Measurements from ENCODE around the gene MSRB1.

MSRB1 gene

DNA sequence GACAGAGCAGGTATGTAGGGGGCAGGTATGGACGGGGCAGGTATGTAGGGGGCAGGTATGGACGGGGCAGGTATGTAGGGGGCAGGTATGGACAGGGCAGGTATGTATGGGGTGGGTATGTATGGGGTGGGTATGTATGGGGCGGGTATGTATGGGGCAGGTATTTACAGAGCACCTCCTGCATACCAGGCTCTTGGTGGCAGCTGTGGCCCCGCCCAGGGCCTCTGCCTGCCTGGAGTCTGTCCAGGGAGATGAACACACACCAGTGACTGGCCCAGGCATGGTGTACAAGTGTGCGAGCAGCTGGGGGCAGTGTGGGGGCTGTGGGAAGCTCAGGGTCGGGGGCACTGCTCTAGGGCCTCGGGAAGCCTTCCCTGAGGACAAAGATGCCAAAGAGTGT lies 7.0 kb upstream of the MSRB1 start:
- TF ChIP-seq CTCF (conservative IDR thresholded peaks at IDR 0.05; ENCODE audit: low read depth) = no peak
- DNase-seq (ENCODE audit: low spot score) = no peak
- ChIA-PET CTCF (interaction anchor here (0.6 kb wide), 1 partner anchor 88 kb away, joined by 3 read pairs; no protein-coding TSS in a partner anchor), POLR2A (ENCODE audit: low non-redundant PET) (no interaction called here)
- peak overlapping the region; percentile 45 for H3K27ac ChIP-seq

- ChIA-PET CTCF (interaction anchor here (0.6 kb wide), 1 partner anchor 58 kb away, joined by 3 read pairs; no protein-coding TSS in a partner anchor), POLR2A (ENCODE audit: low non-redundant PET) (no interaction called here)
- H3K27ac ChIP-seq = no peak overlapping the region
- no peak for DNase-seq (ENCODE audit: low spot score)
- no peak for TF ChIP-seq CTCF (conservative IDR thresholded peaks at IDR 0.05; ENCODE audit: low read depth)
These were observed 6.5 kb upstream of the MSRB1 start for GRCh38 chr16:1949507-1949906.

DNA sequence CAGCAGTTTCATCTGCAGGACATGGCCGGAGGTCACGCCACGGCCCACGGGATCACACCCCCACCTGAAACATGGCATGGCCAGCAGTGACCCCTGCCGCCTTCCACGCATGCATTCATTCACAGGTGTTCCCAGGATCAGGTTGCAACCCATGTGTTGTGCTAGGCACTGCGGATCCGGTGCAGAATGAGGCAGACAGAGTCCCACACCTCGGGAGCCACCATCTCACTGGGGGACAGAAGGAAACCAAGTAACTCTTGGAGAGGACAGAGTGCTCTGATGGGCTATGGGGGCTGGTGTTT lies 4.3 kb upstream of the MSRB1 start:
- no peak for DNase-seq (ENCODE audit: low spot score)
- no peak overlapping the region for H3K27ac ChIP-seq
- POLR2A ChIA-PET (ENCODE audit: low non-redundant PET) = no interaction called here
- no peak for TF ChIP-seq CTCF (conservative IDR thresholded peaks at IDR 0.05; ENCODE audit: low read depth)
- CTCF ChIA-PET = interaction anchor here (0.6 kb wide), 1 partner anchor 268 kb away, joined by 3 read pairs; no protein-coding TSS in a partner anchor

DNA sequence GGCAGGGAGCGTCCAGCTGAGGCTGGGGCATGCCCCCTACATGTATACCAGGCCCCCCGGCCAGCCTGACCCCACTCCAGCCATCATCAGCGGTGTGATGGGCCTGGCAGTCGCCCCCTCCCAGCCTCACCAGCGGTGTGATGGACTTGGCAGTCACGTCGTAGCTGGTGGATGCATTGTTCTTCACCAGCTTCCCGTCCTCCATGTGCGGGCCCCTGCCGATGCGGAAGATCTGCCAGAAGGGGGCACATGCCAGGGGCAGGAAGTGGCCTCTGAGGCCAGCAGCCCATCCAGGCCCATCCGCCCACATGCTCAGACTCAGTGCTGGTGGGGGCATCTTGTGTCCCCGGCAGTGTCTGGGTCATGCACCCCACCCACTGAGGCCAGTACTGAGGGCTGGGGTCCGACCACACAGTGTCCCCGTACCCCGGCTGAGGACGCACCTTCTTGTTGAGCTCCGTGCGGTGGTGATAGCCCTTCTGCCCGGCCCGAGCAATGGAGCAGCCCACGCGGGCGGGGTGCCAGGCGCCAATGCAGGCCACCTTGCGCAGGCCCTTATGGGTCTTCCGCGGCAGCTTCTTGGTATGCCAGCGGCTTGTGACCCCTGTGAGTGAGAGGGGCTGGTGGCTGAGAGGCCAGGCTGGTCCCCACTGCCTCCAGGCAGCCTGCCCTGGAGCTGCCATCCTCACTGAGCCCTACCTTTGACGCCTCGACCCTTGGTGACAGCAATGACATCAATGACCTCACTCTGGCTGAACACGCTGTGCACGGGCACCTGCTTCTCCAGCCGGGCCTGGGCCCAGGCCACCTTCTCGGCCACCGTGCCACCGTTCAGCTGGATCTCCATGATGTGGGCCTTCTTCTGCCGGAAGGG lies 3.7 kb upstream of the MSRB1 start:
- ChIA-PET POLR2A (ENCODE audit: low non-redundant PET) (no interaction called here), CTCF (interaction anchor here (0.5 to 0.6 kb wide), 2 partner anchors 50 to 269 kb away, joined by 3 to 6 read pairs; no protein-coding TSS in a partner anchor)
- no peak overlapping the region for H3K27ac ChIP-seq
- TF ChIP-seq CTCF (conservative IDR thresholded peaks at IDR 0.05; ENCODE audit: low read depth) = no peak
- no peak for DNase-seq (ENCODE audit: low spot score)

DNA sequence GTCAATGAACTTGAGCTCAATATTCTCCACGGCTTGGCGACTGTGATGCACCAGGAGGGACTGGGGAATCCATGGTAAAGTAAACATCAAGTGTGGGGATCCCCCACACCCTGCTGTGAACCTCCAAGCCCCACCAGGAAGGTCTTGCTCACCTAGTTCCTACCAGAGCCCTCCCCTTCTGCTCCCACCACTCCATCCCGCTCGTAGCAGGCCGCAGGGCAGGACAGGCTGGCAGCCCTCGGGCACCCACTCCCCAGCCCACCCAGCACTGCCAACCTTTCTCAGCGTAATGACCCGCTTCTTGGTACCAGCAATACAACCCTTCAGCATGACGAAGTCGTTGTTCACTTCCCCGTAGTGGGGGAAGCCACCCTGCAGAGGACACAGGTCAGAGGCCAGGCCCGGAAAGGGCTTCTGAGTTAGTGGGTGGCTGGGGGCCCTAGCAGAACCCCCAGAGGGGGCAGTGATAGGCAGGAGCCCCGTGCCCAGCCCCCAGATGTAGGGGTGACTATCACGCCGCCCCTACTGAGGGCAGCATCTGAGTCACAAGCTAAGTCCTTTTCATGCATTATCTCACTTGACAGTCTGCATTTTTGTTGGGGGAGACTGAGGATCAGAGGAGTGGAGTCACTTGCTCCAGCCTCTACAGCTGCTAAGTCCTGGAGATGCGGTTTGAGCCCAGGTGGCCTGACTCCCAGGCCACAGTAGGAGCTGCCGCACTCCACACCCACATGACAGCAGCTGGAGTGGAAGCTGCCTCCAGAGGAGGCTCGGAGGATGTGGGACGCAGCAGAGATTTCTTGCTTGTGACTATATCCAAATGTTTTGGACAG lies 2.8 kb upstream of the MSRB1 start:
- no peak overlapping the region for H3K27ac ChIP-seq
- TF ChIP-seq CTCF (conservative IDR thresholded peaks at IDR 0.05; ENCODE audit: low read depth) = no peak
- CTCF ChIA-PET = interaction anchor here (0.5 kb wide), 1 partner anchor 51 kb away, joined by 6 read pairs; no protein-coding TSS in a partner anchor
- POLR2A ChIA-PET (ENCODE audit: low non-redundant PET) = interaction anchor here (0.6 kb wide), 1 partner anchor 16 kb away, joined by 3 read pairs; no protein-coding TSS in a partner anchor
- no peak for DNase-seq (ENCODE audit: low spot score)

DNA sequence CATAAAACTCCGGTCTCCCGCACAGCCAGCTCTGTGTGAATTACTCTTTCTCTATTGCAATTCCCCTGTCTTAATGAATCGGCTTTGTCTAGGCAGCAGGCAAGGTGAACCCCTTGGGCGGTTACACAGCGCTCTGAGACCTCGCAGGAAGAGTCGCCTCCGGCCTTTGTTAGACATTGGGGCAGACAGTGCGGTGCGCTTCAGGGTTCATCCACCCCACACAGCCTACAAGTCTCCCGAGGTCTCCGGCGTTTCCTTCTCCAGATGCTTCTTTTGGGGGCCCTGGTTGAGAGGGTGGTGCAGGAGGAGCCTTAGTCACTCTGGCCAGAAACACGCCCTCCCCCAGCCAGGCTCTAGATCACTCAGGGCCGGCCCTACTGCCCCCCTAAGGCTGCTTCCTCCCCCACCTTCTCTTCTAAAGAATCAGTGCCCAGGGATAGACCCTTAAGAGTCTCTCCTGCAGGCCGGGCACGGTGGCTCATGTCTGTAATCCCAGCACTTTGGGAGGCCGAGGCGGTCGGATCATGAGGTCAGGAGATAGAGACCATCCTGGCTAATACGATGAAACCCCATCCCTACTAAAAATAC lies 1.7 kb upstream of the MSRB1 start:
- TF ChIP-seq CTCF (conservative IDR thresholded peaks at IDR 0.05; ENCODE audit: low read depth) = no peak
- H3K27ac ChIP-seq = no peak overlapping the region
- DNase-seq (ENCODE audit: low spot score) = no peak
- POLR2A ChIA-PET (ENCODE audit: low non-redundant PET) = interaction anchor here (0.7 kb wide), 1 partner anchor 8 kb away, joined by 3 read pairs; no protein-coding TSS in a partner anchor
- CTCF ChIA-PET = interaction anchor here (0.7 kb wide), 2 partner anchors 28 to 107 kb away, joined by 3 read pairs; no protein-coding TSS in a partner anchor
